ENCODE data around the gene CCNYL1.

The CCNYL1 gene

DNA sequence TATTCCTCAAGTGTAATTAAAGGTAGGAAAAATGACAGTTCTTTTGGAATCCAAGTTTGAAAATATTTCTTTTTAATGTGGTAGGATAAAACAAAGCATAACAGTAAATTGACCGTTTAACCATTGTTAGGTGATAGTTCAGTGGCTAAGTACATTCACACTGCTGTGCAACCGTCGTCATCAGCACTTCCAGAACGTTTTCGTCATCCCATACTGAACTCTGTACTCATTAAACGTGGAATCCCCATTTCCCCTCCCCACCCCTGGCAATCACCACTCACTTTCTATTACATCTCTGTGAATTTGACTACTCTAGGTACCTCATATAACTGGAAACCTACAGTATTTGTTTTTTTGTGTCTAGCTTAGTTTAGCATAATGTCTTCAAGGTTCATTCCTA, 91.2 kb downstream of the CCNYL1 start:
- Histone ChIP-seq H3K4me2 (no peak overlapping the region), H3K36me3 (no peaks in the 10 kb centered on the region), H3K27ac (no peak overlapping the region), H3K4me1 (no peaks in the 10 kb centered on the region), H3K27me3 (no peaks in the 10 kb centered on the region), H3K4me3 (no peak overlapping the region), H4K20me1 (no peaks in the 10 kb centered on the region), H3K9ac (no peak overlapping the region), H3K9me3 (no peaks in the 10 kb centered on the region)
- no peak for TF ChIP-seq Cebpa-rat (IDR thresholded peaks at IDR 0.05)
